Measurements from ENCODE around the gene DOCK2. TPM values are rescaled to one million over a fixed set of nuclear protein-coding genes. Genes with fewer than 3 reads are reported as not detected.

The DOCK2 gene
- total and polyA plus RNA-seq, 9 of the 15 experiments (the other 6 are each of a cell fraction or from before 2014, with no cell fraction given) = 4.5 to 42.6 (median 20.5) TPM

GRCh38 chr5:170087168-170087817 lies 450.2 kb downstream of the DOCK2 start (continued):
- TF ChIP-seq JUND (IDR thresholded peaks at IDR 0.05; ENCODE audit: borderline replicate concordance, low read depth, low read length) = no peak
- TF ChIP-seq JUND (tag; IDR thresholded peaks at IDR 0.05; ENCODE audit: borderline replicate concordance, low read depth, low read length) = no peak
- no peak for TF ChIP-seq ZNF318 (IDR thresholded peaks at IDR 0.05; ENCODE audit: borderline replicate concordance in 1 of 2, low read depth in 1 of 2)
- TF ChIP-seq KLF16 (IDR thresholded peaks at IDR 0.05) = peak; percentile 91
- peak; percentile 97; the same call in 1 of the 2 replicates for TF ChIP-seq ZNF609 (CRISPR knock-in tag; IDR thresholded peaks at IDR 0.05; ENCODE audit: borderline replicate concordance)
- no peak for TF ChIP-seq TCF7L2 (IDR thresholded peaks at IDR 0.05; ENCODE audit: low read depth, low read length)
- TF ChIP-seq, protein P1, sequence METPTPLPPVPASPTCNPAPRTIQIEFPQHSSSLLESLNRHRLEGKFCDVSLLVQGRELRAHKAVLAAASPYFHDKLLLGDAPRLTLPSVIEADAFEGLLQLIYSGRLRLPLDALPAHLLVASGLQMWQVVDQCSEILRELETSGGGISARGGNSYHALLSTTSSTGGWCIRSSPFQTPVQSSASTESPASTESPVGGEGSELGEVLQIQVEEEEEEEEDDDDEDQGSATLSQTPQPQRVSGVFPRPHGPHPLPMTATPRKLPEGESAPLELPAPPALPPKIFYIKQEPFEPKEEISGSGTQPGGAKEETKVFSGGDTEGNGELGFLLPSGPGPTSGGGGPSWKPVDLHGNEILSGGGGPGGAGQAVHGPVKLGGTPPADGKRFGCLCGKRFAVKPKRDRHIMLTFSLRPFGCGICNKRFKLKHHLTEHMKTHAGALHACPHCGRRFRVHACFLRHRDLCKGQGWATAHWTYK (CRISPR knock-in tag; IDR thresholded peaks at IDR 0.05) = no peak
- TF ChIP-seq, protein P2, sequence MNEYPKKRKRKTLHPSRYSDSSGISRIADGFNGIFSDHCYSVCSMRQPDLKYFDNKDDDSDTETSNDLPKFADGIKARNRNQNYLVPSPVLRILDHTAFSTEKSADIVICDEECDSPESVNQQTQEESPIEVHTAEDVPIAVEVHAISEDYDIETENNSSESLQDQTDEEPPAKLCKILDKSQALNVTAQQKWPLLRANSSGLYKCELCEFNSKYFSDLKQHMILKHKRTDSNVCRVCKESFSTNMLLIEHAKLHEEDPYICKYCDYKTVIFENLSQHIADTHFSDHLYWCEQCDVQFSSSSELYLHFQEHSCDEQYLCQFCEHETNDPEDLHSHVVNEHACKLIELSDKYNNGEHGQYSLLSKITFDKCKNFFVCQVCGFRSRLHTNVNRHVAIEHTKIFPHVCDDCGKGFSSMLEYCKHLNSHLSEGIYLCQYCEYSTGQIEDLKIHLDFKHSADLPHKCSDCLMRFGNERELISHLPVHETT (CRISPR knock-in tag; conservative IDR thresholded peaks at IDR 0.05 in 1 of 2, IDR thresholded peaks at IDR 0.05 in 1 of 2) = peak in 1 of 2 experiments; percentile 82; a peak in 2 of 4 replicates

All from K562 (cell line).